Suprapubic skin (tissue), 3 donors: ENCODE results near the gene OVAAL.

Experiments
- EP300 ChIP-seq: sonication (generic); formaldehyde crosslinking; IDR thresholded peaks from one replicate; pipeline ENCODE4 v1.6.1; 2017; ENCODE audit warnings: antibody characterized with exemption
- POLR2A ChIP-seq, 2 donors: fragments of 450-650 bp; IDR thresholded peaks; one replicate each; pipeline ENCODE4 v1.6.1; 2017; ENCODE audit warnings: antibody characterized with exemption in 2 of 2, mild to moderate bottlenecking in 2 of 2, moderate library complexity in 2 of 2
- TF ChIP-seq, protein P1 (sequence below), 2 donors: fragments of 200-600 bp in 1 of 2; fragments of 450-650 bp in 1 of 2; sonication (generic) in 1 of 2; IDR thresholded peaks; one replicate each; pipeline ENCODE4 v1.5.1; 2016 to 2019; ENCODE audit warnings: antibody characterized with exemption in 2 of 2, mild to moderate bottlenecking in 1 of 2, moderate library complexity in 1 of 2

DNA sequence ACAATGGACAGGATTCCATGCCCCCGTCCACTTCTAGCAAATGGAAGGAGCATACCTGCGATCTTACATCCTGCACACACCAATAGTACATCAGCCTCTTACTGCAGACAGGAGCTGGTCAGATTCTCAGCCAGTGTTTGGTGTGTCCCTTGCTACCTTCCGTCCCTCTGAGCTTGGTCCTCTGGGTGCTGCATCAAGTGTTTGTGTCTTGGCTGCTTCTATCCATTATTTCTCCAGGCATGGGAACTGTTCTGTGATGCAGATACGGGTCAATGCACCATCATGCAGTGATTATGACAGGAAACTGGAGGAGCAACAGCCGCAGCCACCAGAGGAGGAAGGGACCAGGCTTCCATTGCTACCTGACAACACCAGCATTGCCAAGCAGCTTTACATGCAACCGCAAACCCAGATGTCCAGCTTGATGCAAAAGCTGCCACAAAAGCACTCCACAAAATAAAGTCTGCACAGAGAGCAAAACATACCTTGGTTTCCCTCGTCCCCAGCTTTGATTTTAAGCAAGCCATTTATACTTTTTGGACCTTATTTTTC is 21.9 kb upstream of the OVAAL start:
- TF ChIP-seq, protein P1, sequence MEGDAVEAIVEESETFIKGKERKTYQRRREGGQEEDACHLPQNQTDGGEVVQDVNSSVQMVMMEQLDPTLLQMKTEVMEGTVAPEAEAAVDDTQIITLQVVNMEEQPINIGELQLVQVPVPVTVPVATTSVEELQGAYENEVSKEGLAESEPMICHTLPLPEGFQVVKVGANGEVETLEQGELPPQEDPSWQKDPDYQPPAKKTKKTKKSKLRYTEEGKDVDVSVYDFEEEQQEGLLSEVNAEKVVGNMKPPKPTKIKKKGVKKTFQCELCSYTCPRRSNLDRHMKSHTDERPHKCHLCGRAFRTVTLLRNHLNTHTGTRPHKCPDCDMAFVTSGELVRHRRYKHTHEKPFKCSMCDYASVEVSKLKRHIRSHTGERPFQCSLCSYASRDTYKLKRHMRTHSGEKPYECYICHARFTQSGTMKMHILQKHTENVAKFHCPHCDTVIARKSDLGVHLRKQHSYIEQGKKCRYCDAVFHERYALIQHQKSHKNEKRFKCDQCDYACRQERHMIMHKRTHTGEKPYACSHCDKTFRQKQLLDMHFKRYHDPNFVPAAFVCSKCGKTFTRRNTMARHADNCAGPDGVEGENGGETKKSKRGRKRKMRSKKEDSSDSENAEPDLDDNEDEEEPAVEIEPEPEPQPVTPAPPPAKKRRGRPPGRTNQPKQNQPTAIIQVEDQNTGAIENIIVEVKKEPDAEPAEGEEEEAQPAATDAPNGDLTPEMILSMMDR (IDR thresholded peaks at IDR 0.05), result no peak
- TF ChIP-seq EP300 (no peak), POLR2A (IDR thresholded peaks at IDR 0.05) (no peak)
